ENCODE results near the gene MACROH2A1. TPM values are rescaled to one million over a fixed set of nuclear protein-coding genes. Genes with fewer than 3 reads are reported as not detected.

The MACROH2A1 gene
- total and polyA plus RNA-seq, 2 of the 4 experiments (the other 2 are of a cell fraction), result 122 to 126 TPM

DNA sequence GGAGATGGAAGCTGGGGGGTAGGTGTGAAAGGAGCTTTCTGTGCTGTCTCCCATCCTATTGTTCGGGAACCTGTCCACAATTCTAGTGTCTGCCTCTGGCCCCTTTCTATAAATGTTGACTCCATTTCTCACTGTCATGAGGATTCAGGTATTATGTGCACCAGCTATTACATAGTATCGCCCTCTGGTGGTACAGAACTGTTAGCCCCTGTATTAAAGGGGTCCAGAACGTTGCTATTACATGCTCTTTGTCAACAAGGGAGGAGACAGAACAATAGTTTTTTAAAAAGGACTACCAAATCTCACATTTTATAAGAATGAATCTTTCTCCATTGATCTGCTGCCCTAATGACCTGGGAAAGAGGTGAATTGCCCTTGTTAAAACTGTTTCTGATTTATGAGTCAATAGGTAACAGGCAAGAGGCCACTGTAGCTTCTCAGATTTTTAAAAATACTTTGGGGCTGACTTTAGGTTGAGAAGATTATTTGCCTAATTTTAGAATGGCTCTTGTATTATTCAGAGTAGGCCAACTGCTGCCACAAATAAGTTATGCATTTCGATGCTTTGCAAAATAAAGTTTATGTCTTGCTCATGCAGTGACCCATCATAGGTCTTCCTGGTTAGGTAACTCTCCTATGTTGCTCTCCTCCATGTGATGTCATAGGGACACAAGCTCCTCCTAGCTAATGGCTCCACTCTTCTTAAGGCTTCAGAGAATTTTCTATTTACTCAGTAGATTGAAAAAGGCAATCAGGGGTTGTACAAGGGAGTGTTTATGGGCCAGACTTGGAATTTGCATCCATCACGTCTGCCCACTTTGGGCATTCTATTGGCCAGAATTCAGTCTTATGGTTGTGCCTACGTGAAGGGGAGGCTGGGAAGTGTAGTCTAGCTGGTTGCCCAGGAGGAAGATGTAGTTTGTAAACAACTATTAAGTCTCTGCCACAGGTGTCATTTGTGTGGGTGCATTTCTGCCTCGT lies 27.4 kb upstream of the MACROH2A1 start:
- H4K91ac ChIP-seq (ENCODE audit: insufficient read depth, low read depth, low read length), result no peak overlapping the region
- no peak overlapping the region for H3K27ac ChIP-seq (ENCODE audit: insufficient read depth, low read length)
- H3K9ac ChIP-seq (ENCODE audit: low read depth, low read length), result no peak overlapping the region
- DNase-seq (peak; percentile 61), ATAC-seq (ENCODE audit: low read depth) (peak; percentile 93)
- TF ChIP-seq RAD21 (IDR thresholded peaks at IDR 0.05; ENCODE audit: low read length), result peak; percentile 74
- peak; percentile 74 for TF ChIP-seq SMC3 (IDR thresholded peaks at IDR 0.05; ENCODE audit: low read depth, low read length)
- TF ChIP-seq CEBPB (IDR thresholded peaks at IDR 0.05; ENCODE audit: low read depth, low read length), result no peak
- TF ChIP-seq CTCF (conservative IDR thresholded peaks at IDR 0.05; ENCODE audit: low read depth, low read length), result peak; percentile 71
- TF ChIP-seq MXI1 (IDR thresholded peaks at IDR 0.05; ENCODE audit: borderline replicate concordance, low read depth, low read length), result no peak
- peaks cover 5% of the 10 kb centered on the region for H3K9me3 ChIP-seq (ENCODE audit: control insufficient read depth, insufficient read depth, low read length)
- no peak overlapping the region for H3K4me2 ChIP-seq (ENCODE audit: low read depth, low read length)
- no peaks in the 10 kb centered on the region for H3K27me3 ChIP-seq (ENCODE audit: control insufficient read depth, insufficient read depth, low read length)
- no peak overlapping the region for H4K8ac ChIP-seq (ENCODE audit: low read depth in 2 of 2, low read length in 2 of 2)
- no peak overlapping the region for H3K4ac ChIP-seq (ENCODE audit: low read depth, low read length)
- 80% methylated on average over 2 of the region's 7 CpGs; no CpG with 5 or more reads in 1 of the 2 experiments for WGBS, 2 experiments (ENCODE audit: extremely low coverage in 2 of 2, insufficient read length in 1 of 2)
- no peak overlapping the region for H4K5ac ChIP-seq (ENCODE audit: low read depth, low read length)
- H2AFZ ChIP-seq (replicated peaks; ENCODE audit: low read length, poor library complexity), result no peak overlapping the region
- H2BK5ac ChIP-seq (ENCODE audit: low read depth, low read length, poor library complexity, severe bottlenecking), result no peak overlapping the region
- H4K20me1 ChIP-seq (ENCODE audit: insufficient read depth, low read length), result no peaks in the 10 kb centered on the region
- 0 out of 2 replicates have a peak overlapping the region, but pooled peaks have one; percentile 4 for H2AK5ac ChIP-seq (ENCODE audit: low read depth, low read length)
- ChIA-PET POLR2A (ENCODE audit: unreplicated experiment) (no interaction called here), CTCF (interaction anchor here (0.6 to 1.9 kb wide), 11 partner anchors 9 to 68 kb away, joined by 3 to 11 read pairs (median 4); no protein-coding TSS in a partner anchor)
- H2BK15ac ChIP-seq (ENCODE audit: low read depth, low read length), result no peak overlapping the region
- BruUV-seq (replicated peaks), result no TSS peak
- H3K4me3 ChIP-seq (ENCODE audit: insufficient read depth, low read depth, low read length), result no peak overlapping the region
- no peak overlapping the region; the same call in 1 of the 2 replicates for H3K18ac ChIP-seq (ENCODE audit: low read depth, low read length)
- no peaks in the 10 kb centered on the region for H3K4me1 ChIP-seq (ENCODE audit: control insufficient read depth, insufficient read depth, low read length)
- no peak overlapping the region for H2BK120ac ChIP-seq (ENCODE audit: low read depth, low read length)
- H2AK9ac ChIP-seq (replicated peaks; ENCODE audit: low read depth, low read length, poor library complexity), result no peak overlapping the region
- intact Hi-C loops (cut with micrococcal nuclease), result loop anchor here (2.0 kb wide), 2 partner anchors 72 to 82 kb away; no protein-coding TSS in a partner anchor
- no peaks in the 10 kb centered on the region for H3K9me1 ChIP-seq (ENCODE audit: insufficient read depth, low read length)
- H2BK20ac ChIP-seq (ENCODE audit: low read depth, low read length), result 0 out of 2 replicates have a peak overlapping the region, but pooled peaks have one; percentile 6
- dilution Hi-C loops (cut with HindIII; ENCODE audit: low sequenced_read_pairs, unreplicated experiment), result no loop called here
- in situ Hi-C loops (cut with MboI; ENCODE audit: low sequenced_read_pairs), result no loop called here
- H3K36me3 ChIP-seq (ENCODE audit: control insufficient read depth, insufficient read depth, low read length), result no peaks in the 10 kb centered on the region
- H3K56ac ChIP-seq (ENCODE audit: extremely low read depth, insufficient read depth, low read length), result no peak overlapping the region
- no peaks in the 10 kb centered on the region for H3K79me1 ChIP-seq (ENCODE audit: low read depth in 1 of 2, low read length in 2 of 2)
- H3K14ac ChIP-seq (replicated peaks; ENCODE audit: low read depth, low read length), result no peak overlapping the region
- no peak overlapping the region for H3K23ac ChIP-seq (ENCODE audit: low read depth, low read length)

Measured in IMR-90 (cell line).